Coronary artery (tissue), 2 donors: ENCODE measurements around the gene ZNF157.

Experiments used
- DNase-seq: peaks from one replicate; pipeline ENCODE4 v3.0.0-alpha.2; 2017; ENCODE audit warnings: low spot score
- H3K27ac ChIP-seq, 2 donors: fragments of 200-600 bp; sonication (generic); one replicate each; pipeline ENCODE4 v1.5.1; 2016 to 2019
- H3K4me3 ChIP-seq: fragments of 200-600 bp; sonication (generic); 2 replicates; pipeline ENCODE4 v1.5.1; 2016; ENCODE audit warnings: mild to moderate bottlenecking, moderate library complexity
- CTCF ChIP-seq: fragments of 200-600 bp; sonication (generic); IDR thresholded peaks from one replicate; pipeline ENCODE4 v1.5.1; 2019; ENCODE audit warnings: antibody characterized with exemption

Gene ZNF157

GRCh38 chrX:47446971-47447370 lies 76.6 kb downstream of the ZNF157 start:
- no peak for DNase-seq
- no peak for TF ChIP-seq CTCF
- Histone ChIP-seq H3K27ac (no peak overlapping the region), H3K4me3 (no peak overlapping the region)

- no peak overlapping the region for H3K27ac ChIP-seq
- no peak for DNase-seq
- TF ChIP-seq CTCF: no peak
- no peak overlapping the region for H3K4me3 ChIP-seq
Measured at GRCh38 chrX:47447607-47448006, 77.2 kb downstream of the ZNF157 start.

GRCh38 chrX:47448165-47448806 lies 77.9 kb downstream of the ZNF157 start:
- no peak overlapping the region for H3K4me3 ChIP-seq
- no peak for TF ChIP-seq CTCF
- no peak for DNase-seq
- no peak overlapping the region for H3K27ac ChIP-seq

- no peak for DNase-seq
- TF ChIP-seq CTCF: no peak
- H3K27ac ChIP-seq: no peak overlapping the region
Measured at GRCh38 chrX:47452112-47452511, 81.7 kb downstream of the ZNF157 start.

GRCh38 chrX:47456080-47456479 lies 85.7 kb downstream of the ZNF157 start:
- TF ChIP-seq CTCF: no peak
- no peak overlapping the region for H3K27ac ChIP-seq
- DNase-seq: no peak
- H3K4me3 ChIP-seq: no peak overlapping the region

More at GRCh38 chrX:47452112-47452511, 81.7 kb downstream of the ZNF157 start:
- H3K4me3 ChIP-seq: no peak overlapping the region

GRCh38 chrX:47458528-47458927 lies 88.2 kb downstream of the ZNF157 start:
- no peak for DNase-seq
- Histone ChIP-seq H3K4me3 (no peak overlapping the region), H3K27ac (no peak overlapping the region)
- no peak for TF ChIP-seq CTCF

- TF ChIP-seq CTCF: no peak
- no peak overlapping the region for H3K4me3 ChIP-seq
- no peak for DNase-seq
- no peak overlapping the region for H3K27ac ChIP-seq
Measured at GRCh38 chrX:47460561-47460960, 90.2 kb downstream of the ZNF157 start.
